Measurements from ENCODE around the gene FREY1. TPM values are rescaled to one million over a fixed set of nuclear protein-coding genes. Genes with fewer than 3 reads are reported as not detected.

FREY1 gene
- 0.44 and 0.49 TPM in 2 replicates for total RNA-seq

GRCh38 chr11:45906965-45907611 is at the start of gene FREY1:
Gene FREY1, minus strand, starts transcription at chr11:45907271. Its CDS starts 26 bp downstream, at chr11:45907245.

GRCh38 chr11:45922425-45923082 is 15.5 kb upstream of the FREY1 start, which contains the start of gene LARGE2:
Gene LARGE2, plus strand, starts transcription at chr11:45922656. Its CDS starts 227 bp downstream, at chr11:45922883.

GRCh38 chr11:45917623-45918330 is 10.7 kb upstream of the FREY1 start, which contains the start of gene PEX16:
Gene PEX16, minus strand, starts transcription at chr11:45917877. Its CDS starts 66 bp downstream, at chr11:45917811.

GRCh38 chr11:45885274-45885920 is 21.7 kb downstream of the FREY1 start, which contains the start of gene MAPK8IP1:
Gene MAPK8IP1, plus strand, starts transcription at chr11:45885651. Its CDS starts 170 bp downstream, at chr11:45885821.

Other genes starting within 250 kb of the FREY1 start
- 15.0 and 19.3 TPM in 2 replicates for gene CHST1, start 241.6 kb downstream of the FREY1 start, total RNA-seq
- 4.4 and 13.8 TPM in 2 replicates for gene SLC35C1, start 102.1 kb downstream of the FREY1 start, total RNA-seq
- 5.5 and 14.5 TPM in 2 replicates for gene CRY2, start 59.8 kb downstream of the FREY1 start, total RNA-seq
- 1.5 and 3.2 TPM in 2 replicates for gene MAPK8IP1, start 21.6 kb downstream of the FREY1 start, total RNA-seq
- 22.4 and 30.9 TPM in 2 replicates for gene PEX16, start 10.6 kb upstream of the FREY1 start, total RNA-seq
- not detected in 2 replicates for gene LARGE2, start 15.4 kb upstream of the FREY1 start, total RNA-seq
- 5.8 and 17.1 TPM in 2 replicates for gene PHF21A, start 214.2 kb upstream of the FREY1 start, total RNA-seq